GM13976 (cell line): ENCODE measurements around the gene TFR2.
A peak's percentile ranks its signal among the peaks of the same experiment; 100 is the strongest.

Source experiments
- DNase-seq: peaks from one replicate; pipeline ENCODE4 v3.0.0; 2012; ENCODE audit warnings: low spot score
- CTCF ChIP-seq: IDR thresholded peaks from 2 replicates; pipeline ENCODE4 v1.5.1; 2012; ENCODE audit warnings: borderline replicate concordance, mild to moderate bottlenecking; ENCODE audit not compliant: insufficient read depth; ENCODE audit errors: extremely low read depth, missing control alignments, control extremely low read depth
- in situ Hi-C: fragments of 300-500 bp; cut with MboI; formaldehyde crosslinking; loops from one replicate; pipeline ENCODE4 v1.12.0; 2022; ENCODE audit warnings: low sequenced_read_pairs, mixed read lengths, inconsistent platforms; ENCODE audit not compliant: unreplicated experiment

The TFR2 gene

GRCh38 chr7:100682991-100683658, 41.8 kb upstream of the TFR2 start:
- peak; percentile 25 for DNase-seq
- TF ChIP-seq CTCF, result no peak
- in situ Hi-C loops, result no loop called here

GRCh38 chr7:100682228-100682741, 40.9 kb upstream of the TFR2 start:
- no peak for TF ChIP-seq CTCF
- in situ Hi-C loops, result no loop called here
- peak; percentile 28 for DNase-seq

GRCh38 chr7:100681491-100682227, 40.3 kb upstream of the TFR2 start:
- no peak for TF ChIP-seq CTCF
- peak; percentile 24 for DNase-seq
- in situ Hi-C loops, result no loop called here

- no peak for TF ChIP-seq CTCF
- in situ Hi-C loops, result no loop called here
- DNase-seq, result peak; percentile 32
Measured at GRCh38 chr7:100680576-100681271, 39.4 kb upstream of the TFR2 start.

- in situ Hi-C loops, result no loop called here
- no peak for TF ChIP-seq CTCF
- DNase-seq, result peak; percentile 20
Measured at GRCh38 chr7:100679927-100680575, 38.7 kb upstream of the TFR2 start.
